Astrocyte (in vitro differentiated cells and primary cell): ENCODE data around the gene A3GALT2.

Experiments
- CTCF ChIP-seq: IDR thresholded peaks from 2 replicates; pipeline ENCODE4 v1.5.1; 2011; ENCODE audit warnings: low read depth, mild to moderate bottlenecking, inconsistent platforms, low read length, moderate library complexity; ENCODE audit not compliant: insufficient read depth
- EZH2 ChIP-seq: IDR thresholded peaks from 2 replicates; pipeline ENCODE4 v1.6.1; 2012; ENCODE audit warnings: mild to moderate bottlenecking, low read length, inconsistent platforms; ENCODE audit not compliant: insufficient read depth

GRCh38 chr1:33292726-33293340 lies 28.1 kb downstream of the A3GALT2 start:
- no peak for TF ChIP-seq EZH2
- TF ChIP-seq CTCF: no peak
